ENCODE results near the gene HBG2.
"Not testable (repeated sequence)": the region's sequence is repeated elsewhere in the genome, so short reads cannot be mapped to it uniquely, and the experiment has no call there.

The HBG2 gene

DNA sequence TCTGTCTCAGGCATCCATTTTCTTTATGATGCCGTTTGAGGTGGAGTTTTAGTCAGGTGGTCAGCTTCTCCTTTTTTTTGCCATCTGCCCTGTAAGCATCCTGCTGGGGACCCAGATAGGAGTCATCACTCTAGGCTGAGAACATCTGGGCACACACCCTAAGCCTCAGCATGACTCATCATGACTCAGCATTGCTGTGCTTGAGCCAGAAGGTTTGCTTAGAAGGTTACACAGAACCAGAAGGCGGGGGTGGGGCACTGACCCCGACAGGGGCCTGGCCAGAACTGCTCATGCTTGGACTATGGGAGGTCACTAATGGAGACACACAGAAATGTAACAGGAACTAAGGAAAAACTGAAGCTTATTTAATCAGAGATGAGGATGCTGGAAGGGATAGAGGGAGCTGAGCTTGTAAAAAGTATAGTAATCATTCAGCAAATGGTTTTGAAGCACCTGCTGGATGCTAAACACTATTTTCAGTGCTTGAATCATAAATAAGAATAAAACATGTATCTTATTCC lies 26.1 kb upstream of the HBG2 start:
- peak; percentile 100 for DNase-seq

DNA sequence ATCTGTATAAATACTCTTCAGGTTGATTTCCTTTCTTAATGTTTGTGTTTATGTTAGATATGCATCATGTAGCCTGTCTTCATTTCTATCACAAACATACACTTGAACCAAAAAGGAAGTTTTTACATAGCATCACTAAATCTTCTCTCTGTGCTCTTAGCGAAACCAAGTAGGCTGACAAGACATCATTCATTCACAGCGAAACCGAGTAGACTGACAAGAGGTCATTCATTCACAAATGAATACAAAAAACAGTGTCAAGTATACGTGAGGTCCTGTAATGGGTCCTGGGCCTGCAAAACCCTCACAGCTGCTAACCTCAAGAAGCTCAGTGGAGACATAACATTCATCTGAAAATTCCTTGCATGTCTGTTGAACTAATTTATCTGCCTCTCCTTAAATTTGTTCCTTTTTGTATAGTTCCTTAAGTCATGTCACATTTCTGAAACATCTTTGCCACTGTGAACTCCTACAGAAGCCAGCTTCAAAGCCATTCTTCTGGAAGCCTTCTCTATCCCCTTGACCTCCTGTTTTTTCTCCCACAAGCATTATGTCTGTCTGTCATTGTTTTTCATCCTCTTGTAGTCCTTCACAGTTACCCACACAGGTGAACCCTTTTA lies 25.0 kb upstream of the HBG2 start:
- no peak for DNase-seq

DNA sequence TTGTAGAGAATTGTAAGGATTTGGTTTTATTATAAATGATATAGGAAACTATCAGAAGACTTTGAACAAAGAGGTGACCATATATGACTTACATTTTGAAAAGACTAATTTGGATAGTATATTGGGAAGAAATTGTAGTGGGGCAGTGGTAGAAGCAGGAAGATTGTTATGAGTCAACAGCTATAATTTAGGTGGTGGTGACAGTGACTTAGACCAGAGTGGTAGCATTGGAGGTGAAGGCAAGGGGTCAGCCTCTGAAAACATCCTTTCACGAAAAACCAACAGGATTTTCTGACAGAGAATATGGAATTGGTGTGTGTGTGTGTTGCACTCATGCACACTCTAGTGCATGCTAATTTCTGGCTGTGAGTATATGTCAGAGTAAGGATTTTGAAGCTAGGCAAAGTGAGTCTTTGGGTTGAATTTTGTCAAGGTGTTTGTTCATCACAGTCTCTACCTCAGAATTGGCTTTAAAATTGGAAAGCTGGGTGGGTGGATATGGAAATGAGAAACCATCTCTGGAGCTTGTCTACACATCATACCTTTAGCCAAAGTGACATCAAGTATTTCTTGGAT lies 23.3 kb upstream of the HBG2 start:
- no peak for DNase-seq

DNA sequence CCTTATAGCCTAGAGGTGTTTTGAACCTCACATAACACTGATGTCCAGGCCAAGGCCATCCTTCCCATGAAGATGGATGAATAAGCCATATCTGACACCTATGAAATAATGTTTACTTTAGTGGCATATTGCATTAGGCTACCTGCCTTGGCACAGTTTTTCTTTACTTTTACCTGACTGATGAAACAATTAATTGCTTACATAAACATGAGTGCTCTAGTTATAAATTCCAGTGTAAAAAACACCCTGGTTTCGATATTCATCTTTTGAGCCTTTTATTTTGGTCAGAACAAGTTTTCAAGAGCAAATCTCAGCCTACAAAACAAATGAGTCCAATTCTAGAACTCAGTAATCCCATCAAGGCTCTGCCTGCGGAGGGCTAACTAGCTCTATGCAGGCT lies 22.1 kb upstream of the HBG2 start:
- no peak for DNase-seq

DNA sequence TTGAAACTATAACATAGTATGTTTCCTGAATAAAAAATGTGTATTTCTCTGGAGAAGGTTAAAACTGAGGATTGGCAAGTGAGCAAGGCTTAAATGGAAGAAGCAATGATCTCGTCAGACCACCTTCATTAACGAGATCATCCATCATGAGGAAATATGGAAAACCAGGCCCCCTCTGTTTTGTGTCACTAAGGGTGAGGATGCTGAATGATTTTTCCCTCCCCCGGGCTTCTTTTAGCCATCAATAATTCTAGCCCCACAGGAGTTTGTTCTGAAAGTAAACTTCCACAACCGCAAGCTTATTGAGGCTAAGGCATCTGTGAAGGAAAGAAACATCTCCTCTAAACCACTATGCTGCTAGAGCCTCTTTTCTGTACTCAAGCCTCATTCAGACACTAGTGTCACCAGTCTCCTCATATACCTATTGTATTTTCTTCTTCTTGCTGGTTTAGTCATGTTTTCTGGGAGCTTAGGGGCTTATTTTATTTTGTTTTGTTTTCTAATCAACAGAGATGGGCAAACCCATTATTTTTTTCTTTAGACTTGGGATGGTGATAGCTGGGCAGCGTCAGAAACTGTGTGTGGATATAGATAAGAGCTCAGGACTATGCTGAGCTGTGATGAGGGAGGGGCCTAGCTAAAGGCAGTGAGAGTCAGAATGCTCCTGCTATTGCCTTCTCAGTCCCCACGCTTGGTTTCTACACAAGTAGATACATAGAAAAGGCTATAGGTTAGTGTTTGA lies 21.0 kb upstream of the HBG2 start:
- peak; percentile 98 for DNase-seq

DNA sequence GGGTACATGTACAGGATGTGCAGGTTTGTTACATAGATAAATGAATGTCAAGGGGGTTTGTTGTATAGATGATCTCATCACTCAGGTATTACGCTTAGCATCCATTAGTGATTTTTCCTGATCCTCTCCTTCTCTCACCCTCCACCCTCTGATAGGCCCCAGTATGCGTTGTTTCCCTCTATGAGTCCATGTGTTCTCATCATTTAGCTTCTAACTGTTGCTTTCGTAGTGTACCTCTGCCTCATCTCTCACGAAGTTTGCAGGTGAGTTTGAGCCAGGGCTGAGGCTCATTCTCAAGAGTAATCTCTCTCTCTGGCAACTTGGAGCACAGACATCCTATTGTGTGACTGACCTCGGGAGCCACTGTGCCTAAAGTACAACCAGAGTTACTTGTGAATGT lies 19.8 kb upstream of the HBG2 start:
- DNase-seq: no peak

DNA sequence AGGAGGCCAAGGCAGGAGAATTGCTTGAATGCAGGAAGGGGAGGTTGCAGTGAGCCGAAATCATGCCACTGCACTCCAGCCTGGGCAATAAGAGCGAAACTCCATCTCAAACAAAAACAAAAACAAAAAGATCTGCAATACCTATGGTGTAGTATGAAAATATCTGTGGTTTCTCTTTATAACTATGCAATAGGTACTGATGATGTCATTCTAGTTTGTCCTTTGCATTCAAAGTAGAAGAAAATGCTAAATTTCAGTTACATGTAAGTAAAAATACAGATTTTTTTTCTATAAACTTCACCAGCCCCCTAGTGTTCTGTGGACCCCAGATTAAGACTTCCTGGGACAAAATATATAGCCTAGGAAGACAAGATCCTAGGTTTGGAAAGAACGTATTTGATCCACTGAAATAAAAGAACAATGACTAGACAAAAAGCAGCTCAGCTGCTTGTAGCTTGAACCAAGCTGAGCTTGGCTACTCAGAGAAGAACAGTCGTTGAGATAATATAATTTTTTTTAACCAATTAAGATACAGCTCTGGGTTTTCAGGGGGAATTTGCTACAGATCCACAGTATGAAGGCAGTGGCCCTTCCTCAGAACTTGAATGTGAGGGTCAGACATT lies 17.9 kb upstream of the HBG2 start:
- peak; percentile 35 for DNase-seq

DNA sequence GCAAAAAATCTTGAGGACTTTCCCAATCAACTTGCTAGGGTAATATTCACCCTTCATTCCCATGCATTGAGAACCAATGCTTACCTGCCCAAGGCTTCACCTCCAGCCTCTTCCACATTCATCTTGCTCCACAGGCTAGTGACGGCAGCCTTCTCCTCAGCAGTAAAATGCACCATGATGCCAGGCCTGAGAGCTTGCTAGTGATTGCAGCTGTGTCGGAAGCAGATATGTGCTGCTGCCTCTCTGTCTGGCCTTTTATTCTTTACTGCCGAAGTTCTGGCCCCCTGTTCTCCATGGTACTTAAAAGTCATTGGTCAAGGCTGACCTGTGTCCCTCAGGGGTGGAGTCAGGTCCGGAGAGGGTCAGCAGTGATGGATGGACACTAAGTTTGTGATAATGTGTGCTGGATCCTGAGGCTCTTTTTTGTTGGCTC lies 15.2 kb upstream of the HBG2 start, which contains the start of gene HBE1:
Gene HBE1 (minus strand): TSS at position 231 of the 433 bp plus-strand sequence. CDS start 55 bp downstream, at position 176.
- DNase-seq: no peak

DNA sequence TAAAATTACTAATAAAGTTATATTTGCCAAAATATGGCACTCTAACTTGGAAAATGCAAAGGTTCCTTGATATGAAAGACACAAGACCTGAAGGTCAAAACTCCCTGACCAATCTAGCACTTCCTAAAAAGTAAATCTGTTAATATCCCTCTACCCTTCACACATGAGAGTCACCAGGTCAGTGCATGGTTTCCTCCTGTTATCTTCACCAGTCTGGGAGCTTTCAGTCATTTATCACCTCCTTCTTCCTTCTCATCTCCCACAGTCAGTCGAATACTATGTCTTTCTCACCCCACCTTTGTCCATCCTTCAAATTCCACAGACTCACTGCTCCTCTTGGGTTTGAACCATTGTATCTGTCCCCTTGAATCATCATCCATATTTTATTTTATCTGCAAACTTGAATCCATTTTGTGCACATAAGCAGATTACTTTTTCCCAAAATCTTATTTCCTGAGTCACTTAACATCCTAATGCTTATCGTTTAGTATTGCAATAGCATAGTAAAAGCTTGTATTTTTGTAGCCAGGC lies 12.5 kb upstream of the HBG2 start:
- DNase-seq: no peak

DNA sequence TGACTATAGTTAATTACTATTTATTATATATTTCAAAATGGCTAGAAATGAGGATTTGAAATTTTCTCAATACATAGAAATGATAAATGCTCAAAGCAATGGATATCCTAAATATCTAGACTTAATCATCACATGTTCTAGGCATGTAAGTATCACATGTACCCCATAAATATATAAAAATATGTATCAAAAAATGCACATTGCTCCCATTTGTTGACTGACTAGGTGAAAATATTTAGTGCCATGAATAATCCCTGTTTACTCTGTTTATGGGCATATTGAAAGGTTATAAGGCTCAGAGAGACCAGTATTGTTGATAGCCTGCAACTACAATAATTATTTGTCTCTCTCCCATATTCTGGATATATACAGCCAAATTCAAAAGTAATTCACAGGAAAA lies 12.0 kb upstream of the HBG2 start:
- no peak for DNase-seq

DNA sequence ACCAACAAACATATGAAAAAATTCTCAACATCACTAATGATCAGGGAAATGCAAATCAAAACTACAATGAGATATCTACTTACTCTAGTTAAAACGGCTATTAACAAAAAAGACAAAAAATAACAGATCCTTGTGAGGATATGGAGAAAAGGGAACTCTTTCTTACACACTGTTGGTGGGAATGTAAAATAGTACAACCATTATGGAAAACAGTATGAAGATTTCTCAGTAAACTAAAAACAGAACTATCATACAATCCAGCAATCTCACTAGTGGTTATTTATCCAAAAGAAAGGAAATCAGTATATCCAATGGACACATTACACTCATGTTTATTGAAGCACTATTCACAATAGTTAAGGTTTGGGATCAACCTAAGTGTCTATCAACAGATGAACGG lies 11.3 kb upstream of the HBG2 start:
- DNase-seq: no peak

DNA sequence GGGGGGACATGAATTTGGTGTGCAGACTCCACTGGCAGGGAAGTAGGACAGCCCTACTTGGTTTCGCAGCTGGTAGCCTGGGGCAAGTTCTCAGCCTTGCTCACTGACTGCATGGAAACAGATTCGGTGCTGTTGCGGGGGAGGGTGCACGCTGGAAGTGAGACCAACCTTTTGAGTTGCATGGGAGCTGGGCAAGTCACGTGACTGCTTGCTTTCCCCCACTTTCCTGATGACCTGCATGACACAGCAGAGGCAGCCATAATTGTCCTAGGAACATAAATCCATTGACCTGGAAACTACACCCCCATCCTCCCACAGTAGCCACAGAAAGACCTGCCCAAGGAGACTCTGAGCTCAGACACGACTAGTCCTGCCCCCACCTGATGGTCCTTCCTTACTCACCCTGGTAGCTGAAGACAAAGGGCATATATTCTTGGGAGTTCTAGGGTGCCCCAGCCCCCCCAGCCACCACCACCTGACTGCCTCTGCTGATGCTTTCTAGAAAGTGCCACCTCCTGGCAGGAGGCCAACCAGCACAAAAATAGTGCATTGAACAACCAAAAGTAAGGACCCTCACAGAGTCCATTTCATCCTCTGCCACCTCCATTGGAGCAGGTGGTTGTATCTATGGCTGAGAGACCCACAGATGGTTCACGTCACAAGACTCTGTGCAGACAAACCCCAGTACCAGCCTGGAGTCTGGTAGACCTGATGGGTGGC lies 4.1 kb upstream of the HBG2 start:
- DNase-seq: no peak

DNA sequence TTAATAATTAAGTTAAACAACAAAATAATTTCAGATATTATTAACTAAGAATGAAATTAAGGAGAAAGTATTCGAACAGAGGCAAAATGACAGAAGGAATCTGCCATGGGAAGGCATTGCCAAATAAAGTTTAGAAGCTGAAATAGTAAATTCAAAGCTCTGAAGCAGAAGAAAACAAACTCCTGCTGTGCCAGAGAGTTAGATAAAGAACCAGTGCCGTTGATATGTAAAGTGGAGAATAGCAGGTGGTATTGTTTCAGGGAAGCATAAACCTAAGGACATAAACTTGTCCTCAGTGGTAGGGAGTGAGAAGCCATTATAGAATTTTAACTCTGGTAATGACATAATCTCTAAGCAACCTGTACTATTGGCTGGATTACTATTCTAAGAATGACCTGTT lies 2.7 kb upstream of the HBG2 start:
- DNase-seq: no peak

DNA sequence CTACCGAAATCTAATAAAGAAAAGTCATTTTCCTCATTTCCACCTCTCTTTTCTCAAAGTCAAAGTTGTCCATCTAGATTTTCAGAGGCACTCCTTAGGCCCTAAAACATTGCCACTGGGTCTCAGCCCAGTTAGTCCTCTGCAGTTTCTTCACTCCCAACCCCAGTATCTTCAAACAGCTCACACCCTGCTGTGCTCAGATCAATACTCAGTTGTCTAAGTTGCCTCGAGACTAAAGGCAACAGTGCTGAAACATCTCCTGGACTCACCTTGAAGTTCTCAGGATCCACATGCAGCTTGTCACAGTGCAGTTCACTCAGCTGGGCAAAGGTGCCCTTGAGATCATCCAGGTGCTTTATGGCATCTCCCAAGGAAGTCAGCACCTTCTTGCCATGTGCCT lies 558 bp downstream of the HBG2 start:
- DNase-seq: not testable (repeated sequence)

DNA sequence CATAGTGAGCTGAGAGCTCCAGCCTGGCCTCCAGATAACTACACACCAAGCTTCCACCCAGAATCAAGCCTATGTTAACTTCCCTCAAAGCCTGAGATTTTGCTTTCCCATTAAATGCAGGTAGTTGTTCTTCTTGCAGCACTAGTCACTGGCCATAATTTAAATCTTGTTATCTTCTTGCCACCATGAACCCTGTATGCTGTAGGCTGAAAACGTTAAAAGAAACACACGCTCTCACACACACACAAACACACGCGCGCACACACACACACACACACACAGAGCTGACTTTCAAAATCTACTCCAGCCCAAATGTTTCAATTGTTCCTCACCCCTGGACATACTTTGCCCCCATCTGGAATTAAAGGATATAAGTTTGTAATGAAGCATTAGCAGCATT lies 1.1 kb downstream of the HBG2 start:
- not testable (repeated sequence) for DNase-seq

DNA sequence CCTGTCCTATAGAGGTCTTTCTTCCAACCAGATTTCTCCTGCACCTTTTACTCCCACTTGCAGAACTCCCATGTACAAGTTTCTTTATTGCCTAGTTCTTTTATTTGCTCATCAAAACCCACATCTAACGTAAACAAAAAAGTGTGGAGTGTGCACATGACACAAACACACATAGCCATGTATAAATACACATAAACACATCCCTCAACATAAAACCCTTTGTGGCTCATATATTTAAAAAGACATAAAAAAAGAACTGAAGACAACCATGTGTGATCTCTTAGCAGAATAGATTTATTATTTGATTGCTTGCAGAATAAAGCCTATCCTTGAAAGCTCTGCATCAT lies 1.7 kb downstream of the HBG2 start:
- DNase-seq: no peak

DNA sequence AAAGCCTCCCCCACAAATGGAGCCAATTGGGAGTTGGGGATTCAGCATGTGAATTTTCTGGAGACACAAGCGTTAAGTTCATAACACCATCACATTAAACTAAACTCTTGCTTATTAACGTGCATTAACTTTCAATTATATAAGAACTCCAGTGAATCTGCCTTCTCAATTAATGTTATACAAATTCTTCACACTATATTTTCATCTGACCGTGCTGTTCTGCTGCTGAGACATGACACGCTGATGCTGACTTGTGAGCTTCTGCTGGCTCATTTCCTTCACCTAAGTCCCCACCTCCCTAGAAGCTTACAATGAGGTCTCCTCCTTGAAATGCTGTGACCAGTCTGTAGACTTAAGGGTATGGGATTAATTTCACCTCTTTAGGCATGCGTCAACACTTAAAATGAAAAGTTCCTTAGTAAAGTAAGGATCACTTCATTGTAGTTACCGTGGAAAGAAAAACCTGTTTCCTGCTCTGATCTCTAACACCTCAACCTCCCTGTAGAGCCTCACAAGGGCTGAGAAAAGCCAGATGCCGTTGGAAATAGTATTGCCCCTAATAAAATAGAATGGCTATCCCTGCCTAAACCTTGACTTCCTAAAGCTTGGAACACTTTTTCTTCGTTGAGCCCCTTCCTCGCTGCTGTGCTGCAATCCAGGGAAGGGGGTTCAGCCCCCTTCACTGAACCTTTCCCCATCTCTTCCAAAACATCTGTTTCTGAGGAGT lies 2.2 kb downstream of the HBG2 start:
- DNase-seq: no peak

DNA sequence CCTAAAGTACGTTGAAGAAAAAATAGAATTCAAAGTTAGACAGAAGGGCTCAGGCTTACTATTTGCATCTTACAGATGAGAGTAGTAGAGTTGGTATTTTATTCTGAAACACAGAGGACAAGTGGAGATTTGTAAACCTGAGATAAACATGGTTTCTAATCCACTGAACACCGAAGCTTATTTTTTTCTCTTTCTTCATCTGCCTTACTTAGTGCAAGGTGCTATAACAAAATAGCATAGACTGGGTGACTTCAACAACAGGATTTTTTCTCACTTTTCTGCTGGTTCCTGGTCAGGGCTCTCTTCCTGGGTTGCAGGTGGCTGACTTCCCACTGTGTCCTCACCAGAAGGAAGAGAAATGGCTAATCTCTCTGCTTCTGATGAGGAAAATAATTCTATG lies 2.8 kb downstream of the HBG2 start:
- no peak for DNase-seq

DNA sequence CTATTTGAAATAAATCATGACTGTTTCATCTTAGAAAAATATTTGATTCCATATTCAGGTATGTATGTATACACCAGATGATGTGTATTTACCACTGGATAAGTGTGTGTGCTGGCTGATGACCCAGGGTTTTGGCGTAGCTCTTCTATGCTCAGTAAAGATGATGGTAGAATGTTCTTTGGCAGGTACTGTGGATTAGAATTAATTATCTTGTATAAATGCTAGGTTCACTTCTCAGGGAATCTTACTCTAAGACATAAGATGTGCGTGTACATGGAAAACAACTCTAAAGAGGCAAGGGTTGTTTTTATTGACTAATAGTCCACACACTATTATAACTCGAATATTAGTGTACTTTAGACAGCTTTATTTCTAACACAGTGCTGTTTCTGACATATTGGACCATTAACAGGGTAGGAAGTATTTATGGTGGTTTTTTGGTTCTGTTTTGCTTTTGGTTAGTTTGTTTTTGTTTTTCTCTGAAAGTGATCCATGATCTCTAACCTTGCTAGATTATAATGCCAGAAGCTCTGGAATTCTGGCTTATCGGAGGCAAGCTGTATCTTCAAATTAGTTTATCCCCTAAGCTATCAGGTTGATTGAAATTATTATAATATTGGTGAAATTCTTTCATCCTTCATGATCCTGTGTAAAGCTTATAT lies 3.9 kb downstream of the HBG2 start:
- no peak for DNase-seq

DNA sequence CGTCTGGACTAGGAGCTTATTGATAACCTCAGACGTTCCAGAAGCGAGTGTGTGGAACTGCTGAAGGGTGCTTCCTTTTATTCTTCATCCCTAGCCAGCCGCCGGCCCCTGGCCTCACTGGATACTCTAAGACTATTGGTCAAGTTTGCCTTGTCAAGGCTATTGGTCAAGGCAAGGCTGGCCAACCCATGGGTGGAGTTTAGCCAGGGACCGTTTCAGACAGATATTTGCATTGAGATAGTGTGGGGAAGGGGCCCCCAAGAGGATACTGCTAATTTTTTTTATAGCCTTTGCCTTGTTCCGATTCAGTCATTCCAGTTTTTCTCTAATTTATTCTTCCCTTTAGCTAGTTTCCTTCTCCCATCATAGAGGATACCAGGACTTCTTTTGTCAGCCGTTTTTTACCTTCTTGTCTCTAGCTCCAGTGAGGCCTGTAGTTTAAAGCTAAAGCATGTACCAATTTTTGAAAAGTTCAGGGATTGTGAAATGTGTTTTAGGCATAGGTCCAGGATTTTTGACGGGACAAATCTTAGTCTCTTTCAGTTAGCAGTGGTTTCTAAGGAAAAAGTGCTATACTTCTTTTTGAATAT lies 4.7 kb downstream of the HBG2 start, which contains the start of gene HBG1:
Gene HBG1 (minus strand): TSS at position 51 of the 590 bp plus-strand sequence. CDS start 53 bp downstream, outside the sequence.
- DNase-seq: not testable (repeated sequence)

DNA sequence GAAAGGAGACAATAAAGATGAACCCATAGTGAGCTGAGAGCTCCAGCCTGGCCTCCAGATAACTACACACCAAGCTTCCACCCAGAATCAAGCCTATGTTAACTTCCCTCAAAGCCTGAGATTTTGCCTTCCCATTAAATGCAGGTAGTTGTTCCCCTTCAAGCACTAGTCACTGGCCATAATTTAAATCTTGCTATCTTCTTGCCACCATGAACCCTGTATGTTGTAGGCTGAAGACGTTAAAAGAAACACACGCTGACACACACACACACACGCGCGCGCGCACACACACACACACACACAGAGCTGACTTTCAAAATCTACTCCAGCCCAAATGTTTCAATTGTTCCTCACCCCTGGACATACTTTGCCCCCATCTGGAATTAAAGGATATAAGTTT lies 6.1 kb downstream of the HBG2 start:
- not testable (repeated sequence) for DNase-seq

All from hematopoietic multipotent progenitor cell treated with erythropoietin and hydrocortisone succinate and interleukin-3 and kit ligand, for 6 days (in vitro differentiated cells).